HepG2 (cell line): ENCODE results near the gene PDYN. TPM values are rescaled to one million over a fixed set of nuclear protein-coding genes. Genes with fewer than 3 reads are reported as not detected.
A peak's percentile ranks its signal among the peaks of the same experiment; 100 is the strongest.

Source experiments
- KLF13 ChIP-seq: sonication (generic); formaldehyde crosslinking; IDR thresholded peaks from 2 replicates; pipeline ENCODE4 v1.4.0; 2020; ENCODE audit warnings: mild to moderate bottlenecking, missing genetic modification reagents
- PAXIP1 ChIP-seq: sonication (generic); formaldehyde crosslinking; conservative IDR thresholded peaks from 2 replicates; pipeline ENCODE4 v1.4.0; 2020; ENCODE audit warnings: mild to moderate bottlenecking, missing genetic modification reagents, moderate library complexity
- PTBP1 ChIP-seq: fragments of 200-400 bp; formaldehyde crosslinking; IDR thresholded peaks from 2 replicates; pipeline ENCODE4 v1.6.1; 2018; ENCODE audit warnings: low read length, low read depth; ENCODE audit not compliant: poor library complexity, severe bottlenecking
- TBP ChIP-seq: sonication (generic); formaldehyde crosslinking; IDR thresholded peaks from 2 replicates; pipeline ENCODE4 v1.5.0; 2020; ENCODE audit warnings: missing genetic modification reagents
- TBX2 ChIP-seq: sonication (generic); formaldehyde crosslinking; IDR thresholded peaks from 2 replicates; pipeline ENCODE4 v1.5.0; 2020; ENCODE audit warnings: missing genetic modification reagents, mild to moderate bottlenecking, borderline replicate concordance
- ZBTB34 ChIP-seq: sonication (generic); formaldehyde crosslinking; IDR thresholded peaks from 2 replicates; pipeline ENCODE4 v1.8.0; 2022; ENCODE audit warnings: mild to moderate bottlenecking, missing genetic modification reagents
- ZNF326 ChIP-seq: sonication (generic); formaldehyde crosslinking; IDR thresholded peaks from 2 replicates; pipeline ENCODE4 v1.4.0; 2020; ENCODE audit warnings: missing genetic modification reagents, borderline replicate concordance
- ZNF33A ChIP-seq: sonication (generic); formaldehyde crosslinking; IDR thresholded peaks from 2 replicates; pipeline ENCODE4 v1.5.1; 2020; ENCODE audit warnings: missing genetic modification reagents, mild to moderate bottlenecking, moderate library complexity, borderline replicate concordance
- ZNF556 ChIP-seq: sonication (generic); formaldehyde crosslinking; IDR thresholded peaks from 2 replicates; pipeline ENCODE4 v1.4.0; 2020; ENCODE audit warnings: mild to moderate bottlenecking, missing genetic modification reagents, borderline replicate concordance
- ZXDC ChIP-seq: sonication (generic); formaldehyde crosslinking; IDR thresholded peaks from 2 replicates; pipeline ENCODE4 v1.5.0; 2020; ENCODE audit warnings: mild to moderate bottlenecking, missing genetic modification reagents
- polyA plus RNA-seq, 8 experiments: library from polyadenylated mRNA; depleted of rRNA in 3 of 8; stranded (reverse) in 7 of 8; unstranded in 1 of 8; fragments of >200 nt; fragmentation: Illumina TruSeq in 4 of 8; extraction: Trizol in 4 of 8; gene quantifications; 2 replicates each; pipeline versions ENCODE4 v1.2.1 to v1.2.3, GENCODE V29; 2011 to 2016; ENCODE audit warnings: low read depth in 4 of 8, missing spikeins in 1 of 8, mixed read lengths in 1 of 8; ENCODE audit not compliant: insufficient read depth in 1 of 8
- total RNA-seq, 5 experiments: library from RNA; depleted of rRNA; stranded (reverse); fragments of >200 nt; fragmentation: Illumina TruSeq; extraction: Trizol; gene quantifications; 2 replicates each; pipeline ENCODE4 v1.2.3, GENCODE V29; 2016; ENCODE audit warnings: low read depth in 1 of 5

PDYN gene
- total and polyA plus RNA-seq, 2 of the 13 experiments (the other 11 are each of a cell fraction or from before 2014, with no cell fraction given): not detected

- TF ChIP-seq PAXIP1: no peak
- TF ChIP-seq TBP (CRISPR knock-in tag): no peak
- no peak for TF ChIP-seq ZNF326 (CRISPR knock-in tag)
- TF ChIP-seq ZBTB34 (CRISPR knock-in tag): peak; percentile 80; the same call in 1 of the 2 replicates
- peak; percentile 92 for TF ChIP-seq PTBP1
- 0 out of 2 replicates have a peak, but pooled peaks have one; percentile 56 for TF ChIP-seq KLF13 (CRISPR knock-in tag)
- TF ChIP-seq ZNF33A (CRISPR knock-in tag): no peak
- TF ChIP-seq ZXDC (CRISPR knock-in tag): no peak
- TF ChIP-seq ZNF556: no peak
- peak; percentile 70 for TF ChIP-seq TBX2 (CRISPR knock-in tag)
- TF ChIP-seq, all 625 proteins: peak for 38
Measured at GRCh38 chr20:1946762-1947534, 46.9 kb downstream of the PDYN start (continued).
